Colon (tissue), 2 donors: ENCODE data around the gene GLUL.
"Not testable (repeated sequence)": the region's sequence is repeated elsewhere in the genome, so short reads cannot be mapped to it uniquely, and the experiment has no call there.

ENCODE experiments used
- FAIRE-seq: peaks from 2 replicates; lab custom pipeline; 2012; peaks lifted over from hg19 to GRCh38; lab: Jason Lieb, UNC
- donor health status: control.
- donor health status: control.

GLUL gene

GRCh38 chr1:182367926-182368325 lies 23.7 kb downstream of the GLUL start:
- FAIRE-seq = no peak

DNA sequence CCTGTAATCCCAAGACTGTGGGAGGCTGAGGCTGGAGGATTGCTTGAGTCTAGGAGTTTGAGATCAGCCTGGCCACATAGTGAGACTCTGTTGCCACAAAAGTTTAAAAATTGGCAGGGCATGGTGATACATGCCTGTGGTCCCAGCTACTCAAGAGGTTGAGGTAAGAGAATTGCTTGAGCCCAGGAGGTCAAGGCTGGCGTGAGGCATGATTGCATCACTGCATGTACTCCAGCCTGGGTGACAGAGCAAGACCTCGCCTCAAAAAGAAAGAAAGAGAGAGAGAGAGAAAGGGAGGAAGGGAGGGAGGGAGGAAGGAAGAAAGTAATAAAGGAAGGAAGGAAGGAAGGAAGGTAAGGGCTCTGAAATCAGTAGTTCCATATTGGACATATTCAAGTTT lies 25.0 kb downstream of the GLUL start:
- FAIRE-seq = no peak

DNA sequence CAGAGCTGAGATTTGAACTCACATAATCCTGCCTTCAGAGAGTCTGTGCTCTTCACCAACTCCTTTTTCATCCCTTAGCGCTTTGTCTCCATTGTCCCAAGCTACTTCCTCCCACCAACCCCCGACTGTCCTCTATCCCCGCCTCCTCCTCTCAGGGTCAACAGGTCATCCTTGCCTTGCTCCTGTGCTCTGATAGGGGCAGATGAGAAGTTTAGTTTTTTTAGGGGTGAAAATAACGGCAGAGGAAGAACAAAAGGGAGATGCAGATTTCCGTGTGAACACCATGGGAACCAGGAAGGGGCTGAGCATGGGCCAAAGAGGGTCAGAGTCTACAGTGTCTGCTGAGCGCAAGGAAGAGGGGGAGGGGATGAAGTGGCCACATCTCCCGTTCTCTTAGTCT lies 31.9 kb downstream of the GLUL start:
- no peak for FAIRE-seq

DNA sequence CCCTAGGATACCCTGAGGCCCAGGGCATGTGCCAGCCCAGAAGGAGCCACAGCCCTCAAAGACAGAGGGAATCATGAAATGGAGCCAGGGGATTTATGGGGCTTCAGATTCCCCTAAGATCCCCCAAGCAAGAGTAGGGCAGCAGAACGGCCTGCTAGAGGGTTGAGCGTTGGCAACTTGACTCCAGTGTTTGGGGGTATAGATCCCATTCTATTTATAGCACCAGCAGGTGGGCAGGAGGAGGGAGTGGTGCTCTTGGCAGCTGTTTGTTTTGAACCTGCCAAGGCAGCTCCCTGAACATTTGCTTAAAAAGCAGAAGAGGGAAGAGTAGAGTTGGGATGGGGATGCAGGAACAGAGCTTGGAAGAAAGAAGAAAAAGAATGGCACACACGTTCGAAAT lies 33.7 kb downstream of the GLUL start:
- no peak for FAIRE-seq

DNA sequence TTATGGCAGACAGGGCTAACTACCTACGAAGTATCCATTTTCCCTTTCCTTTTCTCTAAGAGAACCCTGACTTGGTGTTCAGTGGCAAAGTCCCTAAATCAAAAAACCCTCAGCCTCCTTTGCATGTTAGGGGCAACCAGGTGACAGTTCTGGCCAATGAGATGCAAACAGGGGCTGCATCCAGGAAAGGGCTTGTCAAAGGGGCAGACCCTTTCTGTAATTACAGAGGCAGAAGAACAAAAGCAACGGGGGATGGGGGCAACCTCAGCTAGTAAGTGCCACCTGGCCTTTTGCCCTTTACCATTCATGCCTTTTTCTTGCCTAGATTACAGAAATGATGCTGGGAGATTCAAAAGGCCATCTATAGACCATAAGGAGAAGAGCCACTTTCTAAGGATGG lies 34.4 kb downstream of the GLUL start:
- no peak for FAIRE-seq

DNA sequence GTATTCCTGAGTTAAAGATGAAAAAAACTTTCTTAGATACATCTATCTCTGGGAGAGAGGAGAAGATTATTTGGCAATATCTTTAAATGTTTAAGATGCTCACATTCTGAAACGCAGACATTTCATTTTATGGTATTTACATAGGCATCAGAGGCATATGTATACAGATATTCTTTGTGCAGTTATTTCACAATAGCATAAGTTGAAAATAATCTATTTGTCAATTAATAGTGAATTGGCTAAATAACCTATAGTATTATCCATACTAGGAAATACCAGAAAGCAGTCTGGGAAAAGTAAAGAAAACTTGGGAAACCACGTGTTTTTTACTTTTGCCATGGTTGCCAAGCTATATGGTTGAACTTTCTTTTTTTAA lies 35.9 kb downstream of the GLUL start:
- no peak for FAIRE-seq

- FAIRE-seq = no peak
Measured at GRCh38 chr1:182351790-182352364, 39.7 kb downstream of the GLUL start.

- no peak for FAIRE-seq
Measured at GRCh38 chr1:182350839-182351238, 40.8 kb downstream of the GLUL start.

- no peak for FAIRE-seq
Measured at GRCh38 chr1:182348961-182349747, 42.4 kb downstream of the GLUL start.

- FAIRE-seq = no peak
Measured at GRCh38 chr1:182347019-182347418, 44.6 kb downstream of the GLUL start.

GRCh38 chr1:182340233-182341058 lies 51.1 kb downstream of the GLUL start:
- FAIRE-seq = no peak

DNA sequence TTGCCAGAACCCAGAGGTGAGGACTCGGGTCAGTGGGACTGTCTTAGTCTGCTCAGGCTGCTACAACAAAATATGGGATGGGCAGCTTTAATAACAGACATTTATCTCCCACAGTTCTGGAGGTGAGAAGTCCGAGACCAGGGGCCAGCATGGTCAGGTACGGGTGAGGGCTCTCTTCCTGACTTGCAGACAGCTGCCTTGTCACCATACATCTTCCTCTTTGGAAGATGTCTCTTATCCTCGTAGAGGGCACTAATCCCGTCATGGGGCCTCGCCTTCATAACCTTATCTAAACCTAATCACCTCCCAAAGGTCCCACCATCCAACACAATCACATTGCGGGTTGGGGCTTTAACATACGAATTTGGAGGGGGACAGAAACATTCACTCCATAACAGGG lies 51.9 kb downstream of the GLUL start:
- FAIRE-seq = no peak

- no peak for FAIRE-seq
Measured at GRCh38 chr1:182338806-182339370, 52.7 kb downstream of the GLUL start.

- no peak for FAIRE-seq
Measured at GRCh38 chr1:182337736-182338571, 53.6 kb downstream of the GLUL start.

DNA sequence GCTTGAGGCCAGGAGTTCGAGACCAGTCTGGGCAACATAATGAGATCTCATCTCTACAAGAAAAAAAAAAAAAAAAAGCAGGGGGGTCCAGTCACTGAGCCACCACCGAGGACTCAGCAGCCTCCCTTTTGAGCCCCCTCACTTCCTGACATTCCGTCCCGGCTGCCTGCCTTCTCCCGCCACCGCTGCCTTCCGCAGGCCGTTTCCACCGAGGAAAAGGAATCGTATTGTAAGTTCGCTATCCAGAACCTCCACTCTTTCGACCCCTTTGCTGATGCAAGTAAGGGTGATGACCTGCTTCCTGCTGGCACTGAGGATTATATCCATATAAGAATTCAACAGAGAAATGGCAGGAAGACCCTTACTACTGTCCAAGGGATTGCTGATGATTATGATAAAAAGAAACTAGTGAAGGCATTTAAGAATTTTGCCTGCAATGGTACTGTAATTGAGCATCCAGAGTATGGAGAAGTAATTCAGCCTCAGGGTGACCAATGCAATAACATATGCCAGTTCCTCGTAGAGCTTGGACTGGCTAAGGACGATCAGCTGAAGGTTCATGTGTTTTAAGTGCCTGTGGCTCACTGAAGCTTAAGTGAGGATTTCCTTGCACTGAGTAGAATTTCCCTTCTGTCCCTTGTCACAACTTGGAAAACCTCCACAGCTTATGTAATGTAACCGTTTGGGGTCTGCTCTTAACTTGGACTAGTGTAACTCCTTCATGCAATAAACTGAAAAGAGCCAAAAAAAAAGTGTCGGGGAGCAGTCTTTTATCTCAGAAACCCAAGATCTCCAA lies 55.6 kb downstream of the GLUL start:
- no peak for FAIRE-seq

DNA sequence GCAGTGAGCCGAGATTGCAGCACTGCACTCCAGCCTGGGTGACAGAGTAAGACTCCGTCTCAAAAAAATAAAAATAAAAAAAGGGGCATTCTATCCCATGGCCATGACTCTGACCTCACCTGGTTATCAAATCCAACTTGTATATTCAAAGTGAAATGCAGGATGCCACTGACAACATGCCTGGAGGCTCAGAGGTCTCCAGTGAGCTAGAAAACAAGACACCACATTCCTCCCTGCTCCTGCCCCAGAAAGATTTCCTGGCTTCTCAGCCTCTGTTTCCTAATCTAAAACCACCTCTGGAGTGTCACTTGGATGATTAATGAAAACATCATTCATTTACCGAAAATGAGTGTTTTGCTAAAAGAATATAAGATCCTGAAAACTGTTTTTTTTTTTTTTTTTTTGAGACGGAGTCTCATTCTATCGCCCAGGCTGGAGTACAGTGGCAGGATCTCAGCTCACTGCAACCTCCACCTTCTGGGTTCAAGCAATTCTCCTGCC lies 58.5 kb downstream of the GLUL start:
- FAIRE-seq = not testable (repeated sequence)

DNA sequence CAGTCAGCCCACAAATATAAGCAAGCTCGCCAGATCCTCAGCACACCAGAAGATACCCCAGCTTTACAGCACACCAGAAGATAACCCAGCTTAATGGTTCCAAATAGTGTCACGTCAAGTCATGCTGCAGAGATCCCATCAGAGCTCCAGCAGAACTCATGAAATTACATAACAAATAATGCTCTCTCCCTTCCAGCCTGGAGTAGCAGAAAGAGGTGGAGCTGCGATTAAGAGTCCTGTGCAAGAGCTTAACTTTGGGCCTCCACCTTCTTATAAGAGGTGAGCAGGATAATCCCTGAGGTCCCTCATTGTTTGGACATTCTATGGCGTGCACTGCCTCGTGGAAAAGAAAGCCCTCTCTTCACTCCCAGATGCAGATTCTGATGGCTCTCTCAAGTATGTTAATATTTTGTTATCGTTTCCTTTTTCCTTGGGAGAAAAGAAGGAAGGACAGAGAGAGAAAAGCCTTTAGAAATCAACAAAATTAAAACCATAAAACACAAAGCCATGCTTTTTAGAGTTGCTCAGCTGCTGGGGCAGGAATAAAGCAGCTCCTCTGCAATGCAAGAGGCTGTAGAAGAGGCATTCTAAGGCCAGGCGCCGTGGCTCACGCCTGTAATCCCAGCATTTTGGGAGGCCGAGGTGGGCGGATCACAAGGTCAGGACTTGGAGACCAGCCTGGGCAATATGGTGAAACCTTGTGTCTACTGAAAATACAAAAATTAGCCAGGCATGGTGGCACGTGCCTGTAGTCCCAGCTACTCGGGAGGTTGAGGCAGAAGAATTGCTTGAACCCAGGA lies 59.1 kb downstream of the GLUL start:
- FAIRE-seq = no peak
